ENCODE results near the gene DDX21. TPM values are rescaled to one million over a fixed set of nuclear protein-coding genes. Genes with fewer than 3 reads are reported as not detected.

Gene DDX21
- total and polyA plus RNA-seq, 8 donors = 14.3 to 85.2 (median 21.3) TPM

GRCh38 chr10:69014171-69014570 is 58.2 kb downstream of the DDX21 start:
- TF ChIP-seq POLR2A (IDR thresholded peaks at IDR 0.05) = no peak
- TF ChIP-seq EP300 (IDR thresholded peaks at IDR 0.05) = no peak
- no peak for TF ChIP-seq POLR2AphosphoS5 (IDR thresholded peaks at IDR 0.05)
- no peak for TF ChIP-seq CTCF (IDR thresholded peaks at IDR 0.05)
- Histone ChIP-seq H3K4me1 (peaks cover 0 to 4% (median 0%) of the 10 kb centered on the region in 4 donors), H3K9me3 (no peaks in the 10 kb centered on the region), H3K4me3 (no peak overlapping the region), H3K27me3 (no peaks in the 10 kb centered on the region), H3K36me3 (peaks cover 28 to 90% (median 81%) of the 10 kb centered on the region in 4 donors), H3K27ac (no peak overlapping the region)
- intact Hi-C loops (cut with DNase I; ENCODE audit: low total_unique reads) = no loop called here
- DNase-seq = no peak
- 85 to 100% (median 97%) methylated on average over 1 of the region's 1 CpG for WGBS, 5 donors

- Histone ChIP-seq H3K27me3 (no peaks in the 10 kb centered on the region), H3K9me3 (no peaks in the 10 kb centered on the region), H3K36me3 (peaks cover 15 to 57% (median 46%) of the 10 kb centered on the region in 4 donors), H3K4me1 (no peaks in the 10 kb centered on the region), H3K4me3 (no peak overlapping the region), H3K27ac (no peak overlapping the region)
- TF ChIP-seq EP300 (IDR thresholded peaks at IDR 0.05) (no peak), POLR2A (IDR thresholded peaks at IDR 0.05) (no peak), CTCF (IDR thresholded peaks at IDR 0.05) (no peak), POLR2AphosphoS5 (IDR thresholded peaks at IDR 0.05) (no peak)
- DNase-seq = no peak
- intact Hi-C loops (cut with DNase I; ENCODE audit: low total_unique reads) = no loop called here
- WGBS, 5 donors = 67 to 94% (median 70%) methylated on average over 3 of the region's 3 CpGs
These were observed 62.6 kb downstream of the DDX21 start for GRCh38 chr10:69018613-69019012.

- no peak overlapping the region for H3K27ac ChIP-seq
- no peaks in the 10 kb centered on the region for H3K4me1 ChIP-seq
- no peak for TF ChIP-seq EP300 (IDR thresholded peaks at IDR 0.05)
- TF ChIP-seq CTCF (IDR thresholded peaks at IDR 0.05) = no peak
- no peak for TF ChIP-seq POLR2A (IDR thresholded peaks at IDR 0.05)
- TF ChIP-seq POLR2AphosphoS5 (IDR thresholded peaks at IDR 0.05) = no peak
- DNase-seq = no peak
- 89 to 98% (median 98%) methylated on average over 12 to 19 of the region's 19 CpGs for WGBS, 5 donors
- H3K36me3 ChIP-seq = peaks cover 0 to 17% (median 7%) of the 10 kb centered on the region in 4 donors
- H3K27me3 ChIP-seq = no peaks in the 10 kb centered on the region
- no peaks in the 10 kb centered on the region for H3K9me3 ChIP-seq
- intact Hi-C loops (cut with DNase I; ENCODE audit: low total_unique reads) = no loop called here
- H3K4me3 ChIP-seq = no peak overlapping the region
These were observed 66.6 kb downstream of the DDX21 start for GRCh38 chr10:69022611-69023010.

- Histone ChIP-seq H3K36me3 (no peaks in the 10 kb centered on the region), H3K9me3 (no peaks in the 10 kb centered on the region), H3K27me3 (no peaks in the 10 kb centered on the region), H3K4me1 (no peaks in the 10 kb centered on the region), H3K27ac (no peak overlapping the region), H3K4me3 (no peak overlapping the region)
- TF ChIP-seq EP300 (IDR thresholded peaks at IDR 0.05) (no peak), POLR2AphosphoS5 (IDR thresholded peaks at IDR 0.05) (no peak), POLR2A (IDR thresholded peaks at IDR 0.05) (no peak), CTCF (IDR thresholded peaks at IDR 0.05) (no peak)
- WGBS, 5 donors = 34 to 65% (median 49%) methylated on average over 4 of the region's 4 CpGs
- intact Hi-C loops (cut with DNase I; ENCODE audit: low total_unique reads) = no loop called here
- no peak for DNase-seq
These were observed 69.5 kb downstream of the DDX21 start for GRCh38 chr10:69025370-69025896.

Measured in stomach (tissue), 9 donors.